WI38 (cell line): ENCODE data around the gene LRP1-AS.

Experiments used
- H3K4me3 ChIP-seq: 2 replicates; pipeline ENCODE4 v1.5.1; 2011; ENCODE audit warnings: low read depth, mild to moderate bottlenecking, control low read depth, low read length
- TF ChIP-seq, protein P1 (sequence below): IDR thresholded peaks from 2 replicates; pipeline ENCODE4 v1.5.1; 2012; ENCODE audit warnings: low read depth, mild to moderate bottlenecking, control low read depth, low read length

LRP1-AS gene

DNA sequence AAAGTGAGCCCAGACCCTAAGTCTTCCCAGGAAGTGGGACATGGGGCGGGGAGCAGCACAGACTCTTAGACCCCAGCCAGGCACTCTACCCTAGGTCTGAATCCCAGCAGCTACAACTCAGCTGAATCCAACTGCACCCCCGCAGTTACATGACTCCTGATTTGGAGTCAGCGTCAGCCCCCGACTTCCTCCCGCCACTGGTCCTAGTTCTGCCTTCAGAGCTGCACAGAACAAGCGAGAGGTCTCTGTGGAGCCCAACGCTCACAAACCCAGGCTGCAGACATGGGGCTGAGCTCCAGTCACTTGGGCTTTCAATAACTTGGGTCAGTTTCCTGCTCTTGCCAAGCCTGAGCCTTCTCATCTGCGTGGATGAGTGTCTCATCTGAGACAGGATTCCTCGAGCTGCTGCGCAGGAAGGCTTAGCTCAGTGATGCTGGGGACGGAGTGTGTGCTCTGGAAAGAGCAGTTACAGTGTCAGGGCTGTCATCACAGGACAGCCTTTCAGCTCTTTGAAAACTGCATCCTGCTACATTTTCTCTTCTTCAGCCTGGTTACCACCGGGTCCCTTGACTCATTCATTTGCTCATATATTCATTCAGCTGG lies 38.6 kb upstream of the LRP1-AS start:
- TF ChIP-seq, protein P1, sequence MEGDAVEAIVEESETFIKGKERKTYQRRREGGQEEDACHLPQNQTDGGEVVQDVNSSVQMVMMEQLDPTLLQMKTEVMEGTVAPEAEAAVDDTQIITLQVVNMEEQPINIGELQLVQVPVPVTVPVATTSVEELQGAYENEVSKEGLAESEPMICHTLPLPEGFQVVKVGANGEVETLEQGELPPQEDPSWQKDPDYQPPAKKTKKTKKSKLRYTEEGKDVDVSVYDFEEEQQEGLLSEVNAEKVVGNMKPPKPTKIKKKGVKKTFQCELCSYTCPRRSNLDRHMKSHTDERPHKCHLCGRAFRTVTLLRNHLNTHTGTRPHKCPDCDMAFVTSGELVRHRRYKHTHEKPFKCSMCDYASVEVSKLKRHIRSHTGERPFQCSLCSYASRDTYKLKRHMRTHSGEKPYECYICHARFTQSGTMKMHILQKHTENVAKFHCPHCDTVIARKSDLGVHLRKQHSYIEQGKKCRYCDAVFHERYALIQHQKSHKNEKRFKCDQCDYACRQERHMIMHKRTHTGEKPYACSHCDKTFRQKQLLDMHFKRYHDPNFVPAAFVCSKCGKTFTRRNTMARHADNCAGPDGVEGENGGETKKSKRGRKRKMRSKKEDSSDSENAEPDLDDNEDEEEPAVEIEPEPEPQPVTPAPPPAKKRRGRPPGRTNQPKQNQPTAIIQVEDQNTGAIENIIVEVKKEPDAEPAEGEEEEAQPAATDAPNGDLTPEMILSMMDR: no peak

DNA sequence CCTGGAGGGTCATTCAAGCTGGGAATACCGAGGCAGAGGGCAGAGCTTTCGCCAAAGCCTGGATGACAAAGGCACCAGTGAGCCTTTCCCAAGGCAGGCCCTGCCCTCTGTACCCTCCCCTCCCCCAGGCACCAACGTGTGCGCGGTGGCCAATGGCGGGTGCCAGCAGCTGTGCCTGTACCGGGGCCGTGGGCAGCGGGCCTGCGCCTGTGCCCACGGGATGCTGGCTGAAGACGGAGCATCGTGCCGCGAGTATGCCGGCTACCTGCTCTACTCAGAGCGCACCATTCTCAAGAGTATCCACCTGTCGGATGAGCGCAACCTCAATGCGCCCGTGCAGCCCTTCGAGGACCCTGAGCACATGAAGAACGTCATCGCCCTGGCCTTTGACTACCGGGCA lies 38.0 kb upstream of the LRP1-AS start:
- H3K4me3 ChIP-seq: no peak overlapping the region
- TF ChIP-seq, protein P1: no peak

More for the DNA sequence above, 38.6 kb upstream of the LRP1-AS start:
- H3K4me3 ChIP-seq: no peak overlapping the region

GRCh38 chr12:57183939-57184725 lies 36.7 kb upstream of the LRP1-AS start:
- H3K4me3 ChIP-seq: no peak overlapping the region
- TF ChIP-seq, protein P1: no peak

DNA sequence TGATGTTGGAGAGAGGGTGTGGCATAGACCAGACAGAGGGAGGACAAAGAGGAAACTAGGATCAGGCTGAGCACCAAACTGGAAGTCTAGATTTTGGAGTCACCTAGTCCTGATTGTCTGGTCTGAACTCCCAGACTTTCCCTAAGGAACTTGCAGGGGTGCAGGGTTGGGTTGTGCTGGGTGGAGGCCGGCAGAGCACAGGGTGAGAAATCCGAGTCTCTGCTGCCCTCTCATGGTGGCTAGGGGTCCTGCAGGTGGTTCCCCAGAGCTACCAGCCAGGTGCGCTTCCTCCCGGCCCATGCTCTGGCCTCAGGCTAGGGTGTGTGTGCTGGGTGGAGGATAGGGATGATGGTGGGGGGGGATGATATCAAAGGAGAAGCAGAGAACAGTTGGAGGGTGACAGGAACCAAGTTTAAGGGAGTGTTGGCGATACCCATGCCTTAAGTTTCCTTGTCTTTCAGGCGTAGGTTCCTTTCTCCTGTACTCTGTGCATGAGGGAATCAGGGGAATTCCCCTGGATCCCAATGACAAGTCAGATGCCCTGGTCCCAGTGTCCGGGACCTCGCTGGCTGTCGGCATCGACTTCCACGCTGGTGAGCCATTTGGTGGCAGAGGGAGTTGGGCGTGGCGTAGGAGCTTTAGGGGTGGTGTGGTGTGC lies 35.6 kb upstream of the LRP1-AS start:
- no peak overlapping the region for H3K4me3 ChIP-seq
- TF ChIP-seq, protein P1: peak; percentile 82

DNA sequence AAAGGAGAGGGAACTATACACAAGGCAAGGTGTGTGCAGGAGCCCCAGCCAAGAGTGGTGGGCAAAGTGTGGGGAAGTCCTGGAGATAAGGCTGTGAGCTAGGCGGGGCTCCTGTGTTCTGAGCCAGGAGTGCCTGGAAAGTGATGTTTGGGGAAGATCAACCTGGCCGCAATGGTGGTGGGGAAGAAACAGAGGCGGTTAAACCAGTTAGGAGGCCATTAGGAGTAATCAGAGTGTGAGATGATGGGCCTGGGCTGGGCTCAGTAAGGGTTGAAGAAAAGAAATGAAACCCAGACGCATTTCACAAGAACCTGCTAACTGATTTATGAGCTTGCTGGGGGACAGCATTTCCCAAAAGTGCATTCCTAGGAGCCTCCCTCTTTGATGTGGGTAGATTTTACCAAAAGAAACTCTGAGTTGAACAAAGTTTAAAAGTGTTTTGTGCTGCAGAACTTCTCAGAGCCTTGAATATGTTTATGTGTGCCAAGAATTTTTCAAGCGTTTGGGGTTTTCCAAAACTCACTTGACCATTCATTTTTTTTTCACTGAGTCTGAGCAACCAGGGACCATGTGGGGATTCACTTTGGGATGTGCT lies 34.2 kb upstream of the LRP1-AS start:
- no peak overlapping the region for H3K4me3 ChIP-seq
- TF ChIP-seq, protein P1: no peak

DNA sequence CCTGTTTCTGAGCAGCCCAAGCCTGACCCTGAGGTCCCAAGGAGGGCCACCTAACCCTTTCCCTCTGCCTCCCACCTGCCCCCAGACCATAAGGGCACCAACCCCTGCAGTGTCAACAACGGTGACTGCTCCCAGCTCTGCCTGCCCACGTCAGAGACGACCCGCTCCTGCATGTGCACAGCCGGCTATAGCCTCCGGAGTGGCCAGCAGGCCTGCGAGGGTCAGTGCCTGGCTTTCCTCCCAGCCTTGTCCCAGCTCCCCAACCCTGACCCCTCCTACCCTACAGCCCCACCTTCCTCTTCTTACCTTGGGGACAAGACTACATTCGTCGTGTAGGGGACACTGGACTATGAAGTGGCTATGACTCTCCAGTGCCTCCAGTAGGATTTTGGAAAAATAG lies 33.7 kb upstream of the LRP1-AS start:
- H3K4me3 ChIP-seq: no peak overlapping the region
- TF ChIP-seq, protein P1: no peak
